ENCODE results near the gene ARID3B.
"Not testable (repeated sequence)": the region's sequence is repeated elsewhere in the genome, so short reads cannot be mapped to it uniquely, and the experiment has no call there.

ARID3B gene

GRCh38 chr15:74504836-74505235 lies 36.2 kb upstream of the ARID3B start:
- no peak for TF ChIP-seq CTCF (IDR thresholded peaks at IDR 0.05; ENCODE audit: low read depth, low read length)
- no peak for DNase-seq (ENCODE audit: extremely low read depth, low read depth)

- no peak for DNase-seq (ENCODE audit: extremely low read depth, low read depth)
- no peak for TF ChIP-seq CTCF (IDR thresholded peaks at IDR 0.05; ENCODE audit: low read depth, low read length)
Observed at GRCh38 chr15:74505837-74506514, 35.0 kb upstream of the ARID3B start.

- DNase-seq (ENCODE audit: extremely low read depth, low read depth): no peak
- no peak for TF ChIP-seq CTCF (IDR thresholded peaks at IDR 0.05; ENCODE audit: low read depth, low read length)
Observed at GRCh38 chr15:74506515-74506840, 34.5 kb upstream of the ARID3B start.

GRCh38 chr15:74511583-74511982 lies 29.4 kb upstream of the ARID3B start:
- no peak for TF ChIP-seq CTCF (IDR thresholded peaks at IDR 0.05; ENCODE audit: low read depth, low read length)
- DNase-seq (ENCODE audit: extremely low read depth, low read depth): no peak

- DNase-seq (ENCODE audit: extremely low read depth, low read depth): not testable (repeated sequence)
Observed at GRCh38 chr15:74514059-74514458, 27.0 kb upstream of the ARID3B start.

- TF ChIP-seq CTCF (IDR thresholded peaks at IDR 0.05; ENCODE audit: low read depth, low read length): no peak
- DNase-seq (ENCODE audit: extremely low read depth, low read depth): no peak
Observed at GRCh38 chr15:74517096-74517495, 23.9 kb upstream of the ARID3B start.

GRCh38 chr15:74519311-74519710 lies 21.7 kb upstream of the ARID3B start:
- no peak for TF ChIP-seq CTCF (IDR thresholded peaks at IDR 0.05; ENCODE audit: low read depth, low read length)
- no peak for DNase-seq (ENCODE audit: extremely low read depth, low read depth)

GRCh38 chr15:74520407-74520806 lies 20.6 kb upstream of the ARID3B start:
- no peak for DNase-seq (ENCODE audit: extremely low read depth, low read depth)
- no peak for TF ChIP-seq CTCF (IDR thresholded peaks at IDR 0.05; ENCODE audit: low read depth, low read length)
